Stimulated activated CD4-positive, alpha-beta T cell treated with anti-CD3 and anti-CD28 coated beads, TNF-alpha, amount 100 ng/mL, for 24 hours (primary cell): ENCODE results near the gene NR3C2.

Experiments used
- DNase-seq, 3 experiments: peaks; one replicate each; pipeline ENCODE4 v3.0.0-alpha.2; 2020; ENCODE audit warnings: low read depth in 3 of 3

Gene NR3C2

DNA sequence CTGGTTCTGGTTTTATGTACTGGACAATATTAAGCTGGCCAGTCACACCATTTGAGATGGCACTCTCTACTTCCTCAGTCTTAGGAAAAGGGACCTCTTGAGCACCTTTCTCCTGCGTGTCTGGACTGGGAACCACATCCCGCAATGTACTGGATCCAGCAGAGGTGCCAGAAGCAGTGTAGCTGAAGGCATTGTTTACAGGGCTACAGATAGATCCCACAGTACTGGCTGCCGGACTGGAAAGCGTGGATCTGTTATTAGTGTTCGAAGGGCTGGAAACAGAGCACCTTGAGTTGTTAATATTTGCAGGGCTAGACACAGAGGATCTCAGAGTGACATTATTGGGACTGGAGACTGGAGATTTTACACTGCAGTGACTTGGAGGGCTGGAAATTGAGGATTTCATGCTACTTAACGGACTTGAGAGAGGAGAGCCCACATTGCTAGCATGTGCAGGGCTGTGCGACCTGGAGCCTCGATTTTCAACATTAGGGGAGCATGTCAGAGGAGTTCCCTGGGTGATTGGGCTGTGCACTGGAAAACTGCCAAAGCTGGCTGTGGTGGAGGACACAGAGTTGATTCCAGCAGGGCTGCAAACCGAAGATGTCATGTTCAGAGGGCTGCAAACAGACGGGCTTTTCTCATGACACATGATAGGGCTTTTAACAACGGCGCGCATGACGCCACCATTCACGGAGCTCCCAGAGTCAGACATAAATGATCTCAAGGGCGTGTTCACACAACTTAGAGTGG, 6.4 kb downstream of the NR3C2 start:
- DNase-seq: no peak

DNA sequence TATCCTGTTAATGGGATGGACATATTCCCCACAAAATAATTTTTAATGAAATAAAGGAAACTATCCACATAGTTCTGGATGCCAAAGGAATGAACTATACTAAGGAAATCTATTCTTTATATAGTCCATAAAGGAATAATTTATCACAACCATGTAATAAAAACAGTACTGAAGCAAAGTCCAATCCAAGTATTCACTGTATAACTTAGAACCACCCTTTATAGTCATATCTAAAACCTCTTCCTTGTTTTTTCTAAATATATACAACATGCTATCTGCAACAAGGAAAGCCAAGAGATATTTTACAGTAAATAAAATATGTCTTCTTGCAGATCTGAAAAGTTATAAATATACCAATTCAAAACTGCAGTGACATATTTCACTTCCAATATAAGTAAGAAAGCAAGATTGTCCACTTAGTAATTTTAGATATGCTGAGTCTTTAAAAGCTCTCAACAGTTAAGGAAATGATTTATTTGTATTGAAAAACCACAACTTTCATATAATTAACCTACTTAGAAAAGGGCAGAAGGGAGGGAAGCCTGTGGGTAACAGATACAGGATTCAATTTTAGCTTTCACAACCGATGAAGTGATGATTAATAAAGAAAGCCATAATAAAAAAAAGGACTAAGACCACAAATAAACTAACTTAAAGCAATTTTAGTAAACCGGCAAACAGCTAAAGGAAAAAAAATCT, 8.0 kb downstream of the NR3C2 start:
- no peak for DNase-seq

DNA sequence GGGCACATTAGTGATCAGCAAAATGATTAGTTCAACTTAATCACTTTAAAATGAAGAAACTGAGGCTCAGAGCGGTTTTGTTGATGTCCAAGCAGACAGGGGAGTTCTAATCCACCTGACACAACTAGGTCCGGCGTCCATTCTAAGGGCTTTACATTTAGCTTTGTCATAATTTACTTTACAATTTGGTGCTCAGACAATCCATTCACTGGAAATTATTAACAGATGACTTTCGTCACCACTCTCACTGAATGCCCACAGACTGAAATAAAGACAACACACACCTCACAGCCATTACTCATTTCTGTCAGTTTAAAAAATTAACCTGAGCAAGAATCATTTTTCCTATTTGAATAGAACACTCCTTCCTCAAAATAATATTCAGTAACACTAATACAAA, 10.8 kb downstream of the NR3C2 start:
- DNase-seq: no peak

DNA sequence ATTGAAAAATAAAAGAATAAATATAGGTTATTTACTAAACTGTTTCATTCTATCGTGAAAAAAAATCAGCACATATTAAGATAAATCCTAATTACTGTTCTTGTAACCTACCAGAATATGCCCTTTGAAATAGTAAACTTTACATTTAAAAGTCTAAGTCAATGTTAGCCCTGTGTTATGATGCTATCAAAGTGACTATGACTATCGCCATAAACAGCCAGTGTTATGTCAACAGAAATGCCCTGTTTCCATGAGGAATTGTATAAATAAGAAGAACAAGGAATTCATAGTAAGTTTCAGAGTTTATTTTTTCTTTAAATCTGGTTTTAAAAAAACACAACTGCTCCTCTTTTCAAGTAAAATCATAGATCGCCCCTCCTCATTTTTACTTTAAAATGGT, 11.4 kb downstream of the NR3C2 start:
- no peak for DNase-seq

DNA sequence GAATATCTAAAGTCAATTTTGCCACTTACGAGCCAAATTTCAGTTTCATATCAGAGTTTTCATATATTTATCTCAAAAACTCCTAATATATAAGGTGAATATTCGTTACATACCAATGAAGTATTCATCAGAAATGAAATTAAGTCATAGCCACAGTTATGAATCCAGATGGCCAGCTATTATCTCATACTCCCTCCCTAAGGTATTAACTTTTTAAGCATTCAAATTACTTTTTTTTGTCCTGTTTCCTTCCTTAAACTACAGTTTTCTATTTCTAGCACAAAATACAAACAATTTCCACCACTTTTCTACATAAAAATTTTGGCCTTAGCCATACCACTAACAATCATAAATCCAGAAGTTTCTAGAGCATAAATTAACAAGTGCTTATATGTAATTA, 13.0 kb downstream of the NR3C2 start:
- no peak for DNase-seq

DNA sequence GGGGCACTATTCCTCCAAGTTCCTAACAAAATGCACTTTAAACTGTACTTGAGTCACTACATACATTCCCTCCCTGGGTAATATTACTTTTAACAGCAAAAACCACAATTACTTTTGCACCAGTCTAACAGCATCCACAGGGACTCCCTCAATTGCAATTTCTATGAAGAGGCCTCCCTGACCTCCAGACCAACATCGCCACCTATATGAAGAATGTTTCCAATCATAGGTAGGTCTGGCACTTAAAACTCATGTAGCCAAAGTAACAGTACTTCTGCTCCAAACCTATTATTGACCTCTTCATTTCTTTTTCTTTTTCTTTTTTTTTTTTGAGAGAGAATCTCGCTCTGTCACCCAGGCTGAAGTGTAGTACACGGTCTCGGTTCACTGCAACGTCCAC, 15.6 kb downstream of the NR3C2 start:
- DNase-seq: no peak

DNA sequence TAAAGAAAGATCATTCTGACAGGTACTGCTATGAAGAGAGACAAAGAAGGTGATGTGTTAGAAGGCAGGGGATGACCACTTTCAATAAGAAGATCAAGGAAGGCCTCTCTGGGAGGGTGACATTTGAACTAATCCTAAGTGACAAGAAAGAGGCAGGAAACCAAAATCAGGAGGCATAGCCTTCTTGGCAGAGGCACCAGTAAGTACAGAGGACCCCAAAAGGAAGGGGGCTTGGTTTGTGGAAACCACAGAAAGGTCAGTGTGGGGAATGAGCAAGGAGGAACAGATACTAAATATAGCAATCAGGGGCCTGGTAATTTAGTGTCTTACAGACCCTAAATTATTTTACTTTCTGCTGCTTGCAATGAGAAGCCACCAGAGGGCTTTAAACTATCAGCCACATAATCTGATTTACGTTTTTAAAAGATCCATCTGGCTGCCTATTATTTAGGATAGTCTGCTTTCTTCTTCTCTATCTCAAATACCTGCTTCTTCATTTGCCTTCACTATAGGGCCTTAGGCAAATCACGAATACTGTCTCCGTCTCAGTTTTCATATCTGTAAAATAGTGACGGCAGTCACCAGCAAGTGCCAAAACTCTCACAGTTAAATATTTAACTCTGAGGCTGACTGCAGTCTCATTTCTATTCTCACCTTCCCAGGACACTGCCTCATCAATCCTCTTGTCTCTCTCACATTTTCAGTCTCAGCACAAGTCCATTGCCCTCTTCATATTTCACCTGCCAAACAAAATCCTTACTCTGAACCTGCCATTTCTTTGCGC, 16.7 kb downstream of the NR3C2 start:
- DNase-seq: no peak

DNA sequence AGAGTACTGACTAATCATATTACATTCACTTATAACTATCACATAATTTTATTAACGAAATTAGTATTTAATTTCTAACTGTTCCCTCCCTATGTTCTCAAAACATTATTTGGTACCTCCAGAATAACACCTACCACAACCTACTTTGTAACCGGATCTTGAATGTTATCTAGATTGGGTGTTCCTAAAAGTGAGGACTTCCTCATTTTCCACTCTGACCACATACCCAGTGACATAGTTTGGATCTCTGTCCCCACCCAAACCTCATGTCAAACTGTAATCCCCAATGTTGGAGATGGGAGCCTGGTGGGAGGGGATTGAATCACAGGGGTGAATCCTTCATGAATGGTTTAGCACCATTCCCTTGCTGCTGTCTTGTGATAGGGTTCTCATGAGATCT, 21.8 kb downstream of the NR3C2 start:
- no peak for DNase-seq

DNA sequence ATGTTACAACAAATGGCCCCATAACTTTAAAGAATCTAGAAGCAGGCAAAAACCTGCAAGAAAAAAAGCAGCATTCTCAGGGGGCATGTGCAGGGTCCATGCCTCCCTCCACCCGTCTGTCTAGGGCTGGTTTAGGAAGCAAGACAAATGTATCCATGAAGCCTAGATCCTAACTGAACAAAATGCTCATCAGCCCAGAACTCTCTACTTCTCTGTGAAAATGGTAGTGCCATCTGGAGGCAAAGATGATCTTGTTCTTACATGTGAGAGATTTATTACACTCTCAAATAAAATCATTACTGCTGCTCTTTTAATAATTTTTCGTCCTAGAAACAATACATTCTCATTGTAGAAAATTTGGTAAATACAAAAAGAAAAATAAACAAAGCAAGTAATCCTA, 26.7 kb downstream of the NR3C2 start:
- DNase-seq: no peak

DNA sequence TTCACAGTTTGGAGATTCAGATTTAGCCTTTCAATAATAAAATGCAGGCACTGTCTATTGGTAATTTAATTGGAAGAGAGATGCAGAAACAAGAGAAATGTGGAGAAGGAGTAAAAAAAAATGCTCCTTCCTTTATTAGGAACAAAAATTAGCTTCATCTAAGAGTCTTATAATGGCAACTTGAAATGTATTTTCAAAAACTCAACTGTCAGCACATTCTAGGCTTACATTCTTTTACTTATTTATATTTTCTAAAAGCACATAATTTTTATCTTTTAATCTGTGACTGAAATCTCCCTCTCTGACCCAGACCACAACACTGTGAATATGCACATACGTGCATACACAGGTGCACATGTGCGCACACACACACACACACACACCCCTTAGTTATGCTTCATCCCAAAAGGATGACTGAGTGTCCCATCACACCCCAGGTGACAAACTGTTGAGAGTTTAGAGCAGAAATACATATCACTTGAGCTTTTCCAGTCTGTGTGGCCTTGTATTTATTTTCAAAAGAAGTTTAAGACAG, 29.7 kb downstream of the NR3C2 start:
- no peak for DNase-seq

DNA sequence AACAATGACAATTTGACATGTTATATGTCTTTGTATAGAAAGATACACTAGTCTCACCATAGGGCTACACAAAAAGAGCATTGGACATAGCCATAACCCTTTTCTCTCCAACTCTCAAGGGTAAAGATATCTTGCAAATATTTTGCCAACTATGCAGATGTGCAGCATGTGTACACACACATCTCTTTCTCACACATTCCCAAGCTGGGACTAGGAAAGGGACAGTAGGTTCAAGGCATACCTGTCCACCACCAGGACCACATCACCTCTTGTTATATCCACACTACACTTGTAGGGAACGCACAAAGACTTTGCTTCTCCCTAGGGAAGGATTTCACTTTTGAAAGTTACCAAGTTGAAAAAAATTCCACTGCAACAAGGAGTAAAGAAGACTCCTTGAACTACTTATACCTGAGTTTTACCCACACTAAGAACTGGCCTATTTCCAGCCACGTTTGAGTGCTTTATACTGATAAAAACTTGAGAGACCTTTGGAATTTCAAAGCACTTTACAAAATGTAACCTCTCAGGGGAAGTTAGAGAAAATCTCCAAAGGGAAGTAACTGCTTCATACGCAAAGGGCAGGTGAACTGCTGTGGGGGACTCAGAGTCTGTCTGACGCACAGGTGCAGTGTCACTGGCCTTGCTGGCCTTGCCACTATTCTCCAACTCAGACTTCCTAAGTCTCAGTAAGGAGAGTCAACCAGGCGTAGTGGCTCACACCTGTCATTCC, 36.9 kb downstream of the NR3C2 start:
- no peak for DNase-seq

DNA sequence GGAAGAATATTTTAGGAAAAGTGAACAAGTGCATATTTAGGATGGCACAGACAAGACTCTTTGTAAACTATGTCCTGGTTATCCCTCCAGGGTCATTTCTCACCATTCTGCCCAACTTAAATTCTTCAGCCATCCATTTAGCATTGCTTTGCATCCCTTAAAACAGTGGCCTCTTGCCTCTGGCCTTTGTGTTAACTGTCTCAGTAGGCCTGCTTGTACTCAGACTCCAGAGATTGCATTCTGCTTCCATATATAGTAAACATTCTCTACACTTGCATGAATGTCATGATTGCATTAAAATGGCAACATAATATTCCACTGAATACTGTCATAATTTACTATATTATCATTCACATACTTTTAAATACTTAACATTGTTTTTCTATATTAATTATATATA, 43.2 kb downstream of the NR3C2 start:
- DNase-seq: no peak

DNA sequence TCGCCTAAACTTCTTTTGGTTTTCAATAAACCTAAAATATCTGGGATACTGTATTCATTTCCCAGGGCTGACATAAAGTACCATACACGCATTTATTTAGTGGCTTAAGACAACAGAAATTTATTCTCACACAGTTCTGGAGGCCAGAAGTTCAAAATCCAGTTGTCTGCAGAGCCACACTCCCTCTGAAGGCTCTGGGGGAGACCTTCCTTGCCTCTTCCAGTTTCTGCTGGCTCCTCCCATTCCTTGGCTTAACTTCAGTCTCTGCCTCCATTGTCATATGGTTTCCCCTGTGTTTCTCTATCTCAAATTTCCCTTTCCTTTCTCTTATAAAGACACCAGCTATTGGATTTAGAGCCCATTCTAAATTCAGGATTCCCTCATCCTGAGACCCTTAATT, 44.4 kb downstream of the NR3C2 start:
- no peak for DNase-seq

DNA sequence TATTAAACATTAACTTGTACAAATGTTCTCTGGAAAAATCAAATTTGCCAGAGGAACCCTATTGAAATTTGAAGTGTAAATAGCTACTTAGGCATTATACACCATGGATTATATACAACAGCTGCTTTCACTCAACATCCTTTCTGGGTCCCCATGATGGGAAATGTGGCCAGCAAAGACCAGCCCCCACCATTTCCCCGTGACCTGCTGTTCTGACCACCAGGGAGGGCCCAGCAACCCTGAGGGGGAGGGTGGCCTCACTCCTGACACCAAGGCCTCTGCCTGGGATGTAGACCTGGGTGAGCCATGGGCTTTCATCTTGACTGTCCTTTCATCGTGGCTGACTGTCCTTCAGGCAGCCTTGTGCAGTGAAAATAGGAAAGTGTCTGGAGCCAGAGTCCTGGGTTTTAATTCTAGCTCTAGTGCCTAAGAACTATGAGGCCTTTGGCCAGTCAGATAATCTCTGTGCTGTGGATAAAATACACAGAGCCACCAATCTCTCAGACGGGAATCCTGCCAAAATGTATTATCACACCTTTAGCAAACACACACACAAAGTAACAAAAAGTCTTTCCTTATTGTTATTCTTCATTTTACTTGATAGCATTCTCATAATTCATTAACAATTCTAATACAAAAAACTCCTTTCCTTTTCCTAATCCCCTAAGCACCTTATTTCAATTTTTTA, 45.1 kb downstream of the NR3C2 start:
- DNase-seq: no peak

DNA sequence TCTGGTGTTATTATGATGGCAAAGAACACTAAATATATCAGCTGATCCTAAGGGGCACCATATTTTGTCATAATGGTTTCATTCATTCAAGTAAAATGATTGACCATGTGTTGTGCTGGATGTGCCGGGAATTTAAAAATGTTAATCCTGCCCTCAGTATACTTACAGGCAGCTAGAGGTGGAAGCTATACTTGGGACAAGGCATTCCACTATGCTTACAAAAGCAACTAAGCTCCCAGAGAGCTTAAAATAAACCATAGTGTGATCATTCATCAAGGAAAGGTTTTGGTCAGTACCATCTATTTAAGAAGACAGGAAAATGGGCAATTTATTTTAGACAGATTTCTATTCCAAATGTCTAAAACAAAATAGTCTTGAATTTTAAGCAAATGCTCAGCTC, 46.4 kb downstream of the NR3C2 start:
- DNase-seq: no peak

DNA sequence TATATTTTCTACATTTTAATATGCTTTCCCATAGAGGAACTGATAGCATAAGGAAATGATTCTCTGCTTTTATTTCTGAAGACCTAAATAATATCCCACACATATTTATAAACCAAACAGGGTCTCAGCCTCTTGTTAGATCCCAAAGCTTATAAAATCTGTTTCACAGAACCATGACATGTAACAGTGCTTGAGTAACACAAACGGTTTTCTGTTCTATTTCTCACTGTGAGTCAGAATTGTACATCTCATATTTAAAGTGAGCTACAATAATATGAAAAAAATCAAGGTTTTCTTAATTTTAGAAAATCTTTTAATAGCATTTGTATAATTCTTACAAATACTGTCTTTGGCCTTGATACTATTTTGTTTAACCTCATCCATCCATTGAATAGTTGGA, 51.2 kb downstream of the NR3C2 start:
- no peak for DNase-seq

DNA sequence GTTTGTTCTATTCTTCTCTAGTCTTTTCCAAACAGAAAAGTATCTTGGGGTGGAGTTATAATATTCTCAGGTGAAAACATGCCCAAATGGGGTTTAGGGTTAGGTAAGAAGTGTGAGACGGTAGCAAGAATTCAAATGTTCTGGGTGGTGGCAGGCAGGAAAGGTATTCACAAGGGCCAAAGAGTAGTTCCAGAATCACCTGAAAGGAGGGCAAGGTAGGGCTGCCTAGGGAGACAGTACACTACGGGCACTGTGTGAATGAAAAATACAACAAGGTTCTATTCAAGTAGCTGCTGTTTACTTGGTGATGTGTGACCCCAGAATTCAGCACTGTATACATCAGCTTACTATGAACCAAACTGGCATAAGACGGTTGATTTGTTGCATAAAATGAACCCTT, 51.9 kb downstream of the NR3C2 start:
- DNase-seq: no peak

DNA sequence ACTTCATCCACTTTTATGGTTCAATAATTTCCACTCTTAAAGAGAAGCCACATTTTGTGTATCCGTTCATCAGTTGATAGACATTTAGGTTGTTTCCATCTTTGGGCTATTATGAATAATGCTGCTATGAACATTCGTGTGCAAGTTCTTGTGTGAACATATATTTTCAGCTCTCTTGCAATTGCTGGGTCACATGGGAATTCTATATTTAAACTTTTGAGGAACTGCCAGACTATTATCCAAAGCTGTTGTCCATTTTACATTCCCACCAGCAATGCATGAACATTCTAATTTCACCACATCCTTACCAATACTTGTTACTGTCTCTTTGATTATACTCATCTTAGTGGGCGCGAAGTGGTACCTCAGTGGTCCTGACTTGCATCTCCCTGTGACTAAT, 61.9 kb downstream of the NR3C2 start:
- no peak for DNase-seq

DNA sequence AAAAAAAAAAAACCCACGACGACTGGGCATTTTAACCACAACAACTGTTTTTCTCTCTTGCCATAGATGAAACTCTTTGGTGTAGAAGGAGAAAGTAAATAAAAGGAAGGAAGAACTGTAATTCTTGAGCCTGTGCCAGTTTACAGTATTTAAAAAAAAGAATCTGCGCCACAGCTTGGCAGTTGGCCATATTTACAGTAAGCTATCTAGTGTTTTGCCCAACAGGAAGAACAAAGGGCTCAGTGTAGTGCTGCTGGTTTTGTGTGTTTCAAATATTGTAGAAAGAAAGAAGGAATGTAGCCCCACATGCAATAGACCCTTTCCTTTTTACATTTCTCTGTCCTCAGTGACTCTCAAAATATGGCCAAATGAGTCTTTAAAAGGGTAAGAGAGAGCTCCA, 66.1 kb downstream of the NR3C2 start:
- no peak for DNase-seq

DNA sequence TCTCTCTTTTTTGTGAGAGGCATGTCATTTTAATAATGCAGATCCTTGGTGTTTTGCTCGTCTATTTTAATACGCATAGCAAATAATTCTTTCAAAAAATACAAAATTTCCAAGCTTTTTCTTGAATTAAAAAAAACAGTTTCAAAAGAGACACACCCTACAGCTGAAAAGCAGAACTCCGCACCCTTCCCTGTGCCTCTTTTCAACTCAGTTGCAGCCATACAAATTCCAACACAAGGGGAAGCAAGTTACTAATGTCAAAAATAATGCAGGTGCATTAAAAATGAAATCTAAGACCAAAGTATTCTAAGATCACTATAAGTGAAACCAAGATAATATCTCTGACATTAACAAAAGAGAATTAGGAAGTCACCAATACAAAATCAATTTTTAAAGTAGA, 66.6 kb downstream of the NR3C2 start:
- no peak for DNase-seq

DNA sequence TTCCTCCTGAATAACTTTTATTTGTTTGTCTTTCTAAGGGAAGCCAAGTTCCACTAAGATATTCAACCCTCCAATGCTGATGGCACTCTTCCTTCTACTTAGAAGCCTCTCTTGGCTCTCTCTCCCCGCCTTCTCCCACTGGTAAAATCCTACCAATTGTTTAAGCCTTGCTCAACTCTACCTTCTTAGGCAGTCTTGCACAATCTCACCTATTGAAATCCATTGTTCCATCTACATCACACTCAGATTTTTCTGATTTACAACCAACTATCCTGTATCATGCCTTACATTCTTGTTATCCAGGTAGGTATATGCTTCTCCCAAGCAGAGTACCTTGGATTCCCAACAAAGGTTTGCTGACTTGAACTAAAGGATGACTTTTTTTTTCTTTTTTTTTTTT, 69.1 kb downstream of the NR3C2 start:
- no peak for DNase-seq
